Smooth muscle cell (in vitro differentiated cells): ENCODE results near the gene MID1. TPM values are rescaled to one million over a fixed set of nuclear protein-coding genes. Genes with fewer than 3 reads are reported as not detected.

Source experiments
- DNase-seq: peaks from one replicate; lab custom pipeline; 2025; ENCODE audit not compliant: unreplicated experiment; lab: John Stamatoyannopoulos, UW
- H2AFZ ChIP-seq: fragments of 200-600 bp; sonication (generic); 2 replicates; pipeline ENCODE4 v1.6.0; 2016; ENCODE audit warnings: antibody characterized with exemption, low read depth, mild to moderate bottlenecking
- H3F3A ChIP-seq: fragments of 200-600 bp; sonication (generic); 2 replicates; pipeline ENCODE4 v1.6.0; 2017; ENCODE audit warnings: antibody characterized with exemption, low read depth
- H3K27ac ChIP-seq: fragments of 200-600 bp; sonication (generic); 2 replicates; pipeline ENCODE4 v1.5.1; 2016; ENCODE audit warnings: low read depth, mild to moderate bottlenecking
- H3K27me3 ChIP-seq: fragments of 200-600 bp; sonication (generic); 2 replicates; pipeline ENCODE4 v1.6.1; 2016; ENCODE audit warnings: low read depth, mild to moderate bottlenecking
- H3K36me3 ChIP-seq: fragments of 200-600 bp; sonication (generic); 2 replicates; pipeline ENCODE4 v1.5.1; 2016; ENCODE audit warnings: low read depth
- H3K4me1 ChIP-seq: fragments of 200-600 bp; sonication (generic); 2 replicates; pipeline ENCODE4 v1.5.1; 2016; ENCODE audit warnings: low read depth
- H3K4me2 ChIP-seq: fragments of 200-600 bp; sonication (generic); 2 replicates; pipeline ENCODE4 v1.6.0; 2016; ENCODE audit warnings: mild to moderate bottlenecking
- H3K4me3 ChIP-seq: fragments of 200-600 bp; sonication (generic); 2 replicates; pipeline ENCODE4 v1.5.1; 2016; ENCODE audit warnings: mild to moderate bottlenecking
- H3K79me2 ChIP-seq: fragments of 200-600 bp; sonication (generic); 2 replicates; pipeline ENCODE4 v1.6.0; 2016; ENCODE audit warnings: low read depth, mild to moderate bottlenecking
- H3K9ac ChIP-seq: fragments of 200-600 bp; sonication (generic); 2 replicates; pipeline ENCODE4 v1.6.0; 2016; ENCODE audit warnings: low read depth
- H3K9me3 ChIP-seq: fragments of 200-600 bp; sonication (generic); replicated peaks from 2 replicates; pipeline ENCODE4 v1.5.1; 2016; ENCODE audit warnings: low read depth
- H4K20me1 ChIP-seq: fragments of 200-600 bp; sonication (generic); 2 replicates; pipeline ENCODE4 v1.6.0; 2016; ENCODE audit warnings: low read depth
- WGBS: methylation state at CpG from one replicate; pipeline ENCODE4 v1.1.7; 2016; ENCODE audit warnings: low lambda C conversion rate; 5-methylcytosine and 5-hydroxymethylcytosine counted together
- polyA plus RNA-seq: library from polyadenylated mRNA; unstranded; fragments of >200 nt; fragmentation: Nextera tagmentation; extraction: Ambion mirVana; gene quantifications from 2 replicates; pipeline ENCODE4 v1.2.1, GENCODE V29; 2016
- total RNA-seq: library from RNA; depleted of rRNA; stranded (reverse); fragments of >200 nt; gene quantifications from 2 replicates; pipeline ENCODE4 v1.2.3, GENCODE V29; 2014
- TF ChIP-seq, protein P1 (sequence below): fragments of 200-600 bp; sonication (generic); IDR thresholded peaks from 2 replicates; pipeline ENCODE4 v1.5.1; 2017; ENCODE audit warnings: borderline replicate concordance, mild to moderate bottlenecking, antibody characterized with exemption; ENCODE audit not compliant: insufficient read depth, poor library complexity, severe bottlenecking

The MID1 gene
- total and polyA plus RNA-seq, 2 experiments from 2014 or later = 22.6 to 45.2 TPM

DNA sequence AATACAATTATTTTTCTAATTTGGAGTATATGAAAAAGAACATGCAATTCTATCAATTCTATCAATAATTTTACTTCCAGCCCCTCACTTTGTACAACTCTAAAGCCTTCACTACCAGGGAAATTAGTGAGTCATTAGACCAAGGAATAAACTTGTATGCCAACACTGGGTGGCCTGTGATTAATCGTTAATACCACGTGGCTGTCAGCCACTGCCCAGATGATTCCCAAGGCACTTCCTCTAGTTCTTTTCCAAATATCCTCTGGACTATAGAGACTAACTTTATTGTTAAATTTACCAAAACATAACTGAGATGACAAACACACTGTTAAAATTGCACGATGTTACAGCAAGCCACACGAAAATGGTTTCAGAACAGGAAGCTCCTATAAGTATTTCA, 45.7 kb downstream of the MID1 start:
- TF ChIP-seq, protein P1, sequence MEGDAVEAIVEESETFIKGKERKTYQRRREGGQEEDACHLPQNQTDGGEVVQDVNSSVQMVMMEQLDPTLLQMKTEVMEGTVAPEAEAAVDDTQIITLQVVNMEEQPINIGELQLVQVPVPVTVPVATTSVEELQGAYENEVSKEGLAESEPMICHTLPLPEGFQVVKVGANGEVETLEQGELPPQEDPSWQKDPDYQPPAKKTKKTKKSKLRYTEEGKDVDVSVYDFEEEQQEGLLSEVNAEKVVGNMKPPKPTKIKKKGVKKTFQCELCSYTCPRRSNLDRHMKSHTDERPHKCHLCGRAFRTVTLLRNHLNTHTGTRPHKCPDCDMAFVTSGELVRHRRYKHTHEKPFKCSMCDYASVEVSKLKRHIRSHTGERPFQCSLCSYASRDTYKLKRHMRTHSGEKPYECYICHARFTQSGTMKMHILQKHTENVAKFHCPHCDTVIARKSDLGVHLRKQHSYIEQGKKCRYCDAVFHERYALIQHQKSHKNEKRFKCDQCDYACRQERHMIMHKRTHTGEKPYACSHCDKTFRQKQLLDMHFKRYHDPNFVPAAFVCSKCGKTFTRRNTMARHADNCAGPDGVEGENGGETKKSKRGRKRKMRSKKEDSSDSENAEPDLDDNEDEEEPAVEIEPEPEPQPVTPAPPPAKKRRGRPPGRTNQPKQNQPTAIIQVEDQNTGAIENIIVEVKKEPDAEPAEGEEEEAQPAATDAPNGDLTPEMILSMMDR = no peak
- Histone ChIP-seq H4K20me1 (peaks cover 14% of the 10 kb centered on the region), H3K27me3 (no peaks in the 10 kb centered on the region), H3K9ac (no peak overlapping the region), H3K36me3 (no peaks in the 10 kb centered on the region), H3K9me3 (no peaks in the 10 kb centered on the region), H3K4me3 (no peak overlapping the region), H3K27ac (no peak overlapping the region), H3K4me2 (no peak overlapping the region), H3K4me1 (peaks cover 18% of the 10 kb centered on the region), H3K79me2 (peaks cover 61% of the 10 kb centered on the region), H2AFZ (no peak overlapping the region), H3F3A (peaks cover 5% of the 10 kb centered on the region)
- DNase-seq = no peak
- WGBS = 83% methylated on average over 4 of the region's 4 CpGs

DNA sequence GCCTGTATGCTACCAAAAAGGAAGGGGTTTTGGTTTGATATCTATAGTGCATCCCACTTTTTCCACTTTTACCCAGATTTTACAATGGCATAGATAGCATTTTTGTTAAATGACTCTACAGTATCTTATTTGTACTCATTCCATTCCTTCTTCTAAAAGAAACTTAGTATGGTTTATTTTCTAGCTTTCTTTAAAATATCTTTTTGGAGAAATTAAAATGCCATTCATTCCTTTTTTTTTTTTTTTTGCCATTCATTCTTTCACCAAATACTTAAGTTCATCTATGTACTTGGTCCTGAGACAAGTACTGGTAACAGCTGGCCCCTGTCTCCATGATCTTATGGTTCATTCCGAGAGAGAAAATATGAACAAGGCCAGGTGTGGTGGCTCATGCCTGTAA, 49.1 kb downstream of the MID1 start:
- 62% methylated on average over 1 of the region's 1 CpG for WGBS
- Histone ChIP-seq H3K9ac (no peak overlapping the region), H4K20me1 (peaks cover 10% of the 10 kb centered on the region), H3K9me3 (no peaks in the 10 kb centered on the region), H3K36me3 (no peaks in the 10 kb centered on the region), H3K27me3 (no peaks in the 10 kb centered on the region), H3K4me2 (peak overlapping the region; percentile 59), H3K27ac (peak overlapping the region; percentile 92), H3K79me2 (peaks cover 56% of the 10 kb centered on the region), H2AFZ (no peak overlapping the region), H3K4me3 (no peak overlapping the region), H3F3A (peaks cover 5% of the 10 kb centered on the region), H3K4me1 (peaks cover 11% of the 10 kb centered on the region)
- TF ChIP-seq, protein P1 = no peak
- no peak for DNase-seq

DNA sequence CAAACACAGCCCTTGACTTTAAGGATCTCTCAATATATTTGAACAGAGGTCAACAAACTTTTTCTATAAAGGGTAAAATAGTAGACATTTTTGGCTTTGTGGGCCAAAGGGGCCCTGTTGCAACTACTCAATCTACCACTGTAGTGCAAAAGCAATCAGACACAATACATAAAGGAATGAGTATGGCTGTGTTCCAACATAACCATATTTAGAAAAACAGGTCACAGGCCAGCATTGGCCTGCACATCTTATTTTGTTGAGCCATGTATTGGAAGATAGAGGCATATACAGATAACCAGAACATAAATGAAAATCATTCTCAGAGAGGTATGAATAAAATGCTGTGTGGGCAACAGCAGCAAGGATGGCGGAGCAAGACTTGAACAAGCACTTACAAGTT, 49.8 kb downstream of the MID1 start:
- DNase-seq = no peak
- no peaks in the 10 kb centered on the region for H3K9me3 ChIP-seq
- no peaks in the 10 kb centered on the region for H3K36me3 ChIP-seq
- peaks cover 50% of the 10 kb centered on the region for H3K79me2 ChIP-seq
- peaks cover 5% of the 10 kb centered on the region for H3F3A ChIP-seq
- H3K27ac ChIP-seq = peak overlapping the region; percentile 92
- H3K4me3 ChIP-seq = no peak overlapping the region
- H3K4me1 ChIP-seq = peaks cover 11% of the 10 kb centered on the region
- TF ChIP-seq, protein P1 = no peak
- H3K9ac ChIP-seq = peak overlapping the region; percentile 60
- peak overlapping the region; percentile 59 for H3K4me2 ChIP-seq
- WGBS = 72% methylated on average over 1 of the region's 1 CpG
- no peak overlapping the region for H2AFZ ChIP-seq
- H3K27me3 ChIP-seq = no peaks in the 10 kb centered on the region
- H4K20me1 ChIP-seq = peaks cover 8% of the 10 kb centered on the region

DNA sequence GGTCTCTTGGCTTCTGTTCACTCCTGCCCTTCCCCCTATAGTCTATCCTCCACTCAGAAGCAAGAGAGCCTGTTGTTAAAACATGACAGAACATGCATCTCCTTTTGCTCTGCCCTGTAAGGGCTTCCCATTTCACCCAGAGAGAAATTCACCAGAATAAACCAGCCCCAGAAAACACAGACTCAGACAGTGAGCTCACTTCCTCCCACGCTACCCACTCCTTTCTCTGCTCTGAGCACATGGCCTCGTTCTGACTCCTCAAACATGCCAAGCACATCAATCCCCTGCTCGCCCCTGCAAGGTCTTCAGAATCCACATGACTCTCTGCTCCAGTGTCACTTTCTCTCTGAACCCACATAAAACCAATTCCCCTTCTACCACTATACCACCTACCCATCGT, 50.4 kb downstream of the MID1 start:
- Histone ChIP-seq H3F3A (peaks cover 5% of the 10 kb centered on the region), H3K9me3 (no peaks in the 10 kb centered on the region), H3K9ac (peak overlapping the region; percentile 60), H4K20me1 (peaks cover 13% of the 10 kb centered on the region), H3K4me2 (peak overlapping the region; percentile 59), H3K36me3 (no peaks in the 10 kb centered on the region), H2AFZ (no peak overlapping the region), H3K79me2 (peaks cover 43% of the 10 kb centered on the region), H3K4me3 (no peak overlapping the region), H3K27ac (peak overlapping the region; percentile 92), H3K4me1 (peaks cover 11% of the 10 kb centered on the region), H3K27me3 (no peaks in the 10 kb centered on the region)
- TF ChIP-seq, protein P1 = no peak
- 39% methylated on average over 4 of the region's 4 CpGs for WGBS
- no peak for DNase-seq
